Upper lobe of left lung (tissue), 6 donors: ENCODE results near the gene DDAH1. TPM values are rescaled to one million over a fixed set of nuclear protein-coding genes. Genes with fewer than 3 reads are reported as not detected.

Experiments used
- ATAC-seq, 2 donors: fragments of 200-7000 bp; cut with Tn5 transposase; one replicate each; pipeline ENCODE4 v1.9.1; 2022; ENCODE audit warnings: mild to moderate bottlenecking in 2 of 2, moderate library complexity in 2 of 2; ENCODE audit not compliant: low FRiP score in 2 of 2
- DNase-seq, 2 donors: peaks; one replicate each; pipeline ENCODE4 v3.0.0-alpha.2; 2019 to 2020
- H3K27ac ChIP-seq, 4 donors: fragments of 200-600 bp; sonication (generic); one replicate each; pipeline ENCODE4 v1.5.1; 2016 to 2019
- H3K27me3 ChIP-seq, 4 donors: fragments of 200-600 bp; sonication (generic); one replicate each; pipeline ENCODE4 v1.5.1; 2017 to 2019
- H3K36me3 ChIP-seq, 4 donors: fragments of 200-600 bp; sonication (generic); one replicate each; pipeline ENCODE4 v1.5.1; 2016 to 2019
- H3K4me1 ChIP-seq, 4 donors: fragments of 200-600 bp; sonication (generic); one replicate each; pipeline ENCODE4 v1.5.1; 2018 to 2019
- H3K4me3 ChIP-seq, 4 donors: fragments of 200-600 bp; sonication (generic); one replicate each; pipeline ENCODE4 v1.5.1; 2017 to 2019; ENCODE audit warnings: mild to moderate bottlenecking in 2 of 4, moderate library complexity in 1 of 4
- H3K9me3 ChIP-seq, 4 donors: fragments of 200-600 bp; sonication (generic); one replicate each; pipeline ENCODE4 v1.5.1; 2018 to 2019
- EP300 ChIP-seq, 4 donors: sonication (generic); formaldehyde crosslinking; IDR thresholded peaks; one replicate each; pipeline ENCODE4 v1.5.1; 2017; ENCODE audit warnings: antibody characterized with exemption in 4 of 4, control low read depth in 2 of 4
- POLR2A ChIP-seq, 4 donors: fragments of 450-650 bp; IDR thresholded peaks; one replicate each; pipeline ENCODE4 v1.5.1; 2016 to 2017; ENCODE audit warnings: antibody characterized with exemption in 4 of 4, mild to moderate bottlenecking in 2 of 4
- POLR2AphosphoS5 ChIP-seq, 2 donors: sonication (generic); formaldehyde crosslinking; IDR thresholded peaks; one replicate each; pipeline ENCODE4 v1.5.1; 2017; ENCODE audit warnings: antibody characterized with exemption in 2 of 2
- WGBS, 2 donors: methylation state at CpG; one replicate each; pipeline ENCODE4 v1.1.5; 2017 to 2018; 5-methylcytosine and 5-hydroxymethylcytosine counted together
- total RNA-seq, 6 donors: library from RNA; depleted of rRNA in 4 of 6; stranded (reverse); fragments of >200 nt in 4 of 6; gene quantifications; one replicate each; pipeline versions ENCODE4 v1.1.0 to v1.2.1, GENCODE V29; 2016 to 2021
- TF ChIP-seq, protein P1 (sequence below), 6 experiments: fragments of 450-650 bp in 4 of 6; fragments of 200-600 bp in 2 of 6; sonication (generic) in 2 of 6; IDR thresholded peaks; one replicate each; pipeline ENCODE4 v1.5.1; 2016 to 2019; ENCODE audit warnings: antibody characterized with exemption in 6 of 6
- donor health status: DM: no; HTN: no; CAD: no; lungs with moderate emphysema.
- donor health status: DM: no; HTN: yes; CAD: no; lungs with severe emphysema.

The DDAH1 gene
- total RNA-seq, 6 donors from 2014 or later = 24.1 to 78.8 (median 52.6) TPM

- H3K27ac ChIP-seq = no peak overlapping the region
- no peak for ATAC-seq
- no peak for TF ChIP-seq POLR2AphosphoS5 (IDR thresholded peaks at IDR 0.05)
- no peaks in the 10 kb centered on the region for H3K36me3 ChIP-seq
- no peak for DNase-seq
- H3K9me3 ChIP-seq = peaks cover 0 to 12% (median 7%) of the 10 kb centered on the region in 4 donors
- H3K4me3 ChIP-seq = no peak overlapping the region
- peaks cover 0 to 3% (median 1%) of the 10 kb centered on the region in 4 donors for H3K4me1 ChIP-seq
- H3K27me3 ChIP-seq = no peaks in the 10 kb centered on the region
- 85 to 89% methylated on average over 2 of the region's 2 CpGs for WGBS, 2 donors
These were observed 86.4 kb downstream of the DDAH1 start for GRCh38 chr1:85378534-85378933.

DNA sequence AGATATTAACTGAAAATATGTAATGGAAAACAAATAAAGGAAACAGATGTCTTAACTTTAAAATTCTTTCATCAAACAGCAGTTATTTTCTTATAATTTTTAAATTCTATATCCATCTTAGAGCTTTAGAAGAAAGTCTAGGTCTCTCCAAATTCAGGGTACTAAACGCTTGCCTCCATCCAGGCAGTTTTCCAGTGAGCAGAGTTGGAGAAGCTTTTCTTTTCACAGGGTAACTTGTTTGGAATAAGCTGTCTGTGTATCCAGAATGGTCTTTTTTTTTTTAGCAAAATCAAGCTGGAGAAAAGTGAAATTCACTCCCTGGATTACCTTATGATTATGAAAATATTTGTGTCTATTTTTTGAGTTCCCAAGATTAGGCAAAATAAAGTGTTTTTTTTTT, 88.6 kb downstream of the DDAH1 start:
- WGBS, 2 donors = 84 to 85% methylated on average over 1 of the region's 1 CpG
- no peaks in the 10 kb centered on the region for H3K36me3 ChIP-seq
- H3K4me3 ChIP-seq = no peak overlapping the region
- DNase-seq = no peak
- H3K27ac ChIP-seq = no peak overlapping the region
- no peak for TF ChIP-seq POLR2A (IDR thresholded peaks at IDR 0.05)
- no peaks in the 10 kb centered on the region for H3K27me3 ChIP-seq
- H3K9me3 ChIP-seq = no peaks in the 10 kb centered on the region
- no peak for ATAC-seq
- peaks cover 0 to 6% (median 3%) of the 10 kb centered on the region in 4 donors for H3K4me1 ChIP-seq

GRCh38 chr1:85375493-85375892, 89.5 kb downstream of the DDAH1 start:
- DNase-seq (no peak), ATAC-seq (no peak)
- Histone ChIP-seq H3K9me3 (no peaks in the 10 kb centered on the region), H3K27ac (no peak overlapping the region), H3K4me1 (peaks cover 0 to 6% (median 3%) of the 10 kb centered on the region in 4 donors), H3K27me3 (no peaks in the 10 kb centered on the region), H3K4me3 (no peak overlapping the region), H3K36me3 (no peaks in the 10 kb centered on the region)
- 92 to 100% methylated on average over 2 of the region's 2 CpGs for WGBS, 2 donors
- TF ChIP-seq POLR2A (IDR thresholded peaks at IDR 0.05) (no peak), EP300 (IDR thresholded peaks at IDR 0.05) (no peak), POLR2AphosphoS5 (IDR thresholded peaks at IDR 0.05) (no peak)
- TF ChIP-seq, protein P1, sequence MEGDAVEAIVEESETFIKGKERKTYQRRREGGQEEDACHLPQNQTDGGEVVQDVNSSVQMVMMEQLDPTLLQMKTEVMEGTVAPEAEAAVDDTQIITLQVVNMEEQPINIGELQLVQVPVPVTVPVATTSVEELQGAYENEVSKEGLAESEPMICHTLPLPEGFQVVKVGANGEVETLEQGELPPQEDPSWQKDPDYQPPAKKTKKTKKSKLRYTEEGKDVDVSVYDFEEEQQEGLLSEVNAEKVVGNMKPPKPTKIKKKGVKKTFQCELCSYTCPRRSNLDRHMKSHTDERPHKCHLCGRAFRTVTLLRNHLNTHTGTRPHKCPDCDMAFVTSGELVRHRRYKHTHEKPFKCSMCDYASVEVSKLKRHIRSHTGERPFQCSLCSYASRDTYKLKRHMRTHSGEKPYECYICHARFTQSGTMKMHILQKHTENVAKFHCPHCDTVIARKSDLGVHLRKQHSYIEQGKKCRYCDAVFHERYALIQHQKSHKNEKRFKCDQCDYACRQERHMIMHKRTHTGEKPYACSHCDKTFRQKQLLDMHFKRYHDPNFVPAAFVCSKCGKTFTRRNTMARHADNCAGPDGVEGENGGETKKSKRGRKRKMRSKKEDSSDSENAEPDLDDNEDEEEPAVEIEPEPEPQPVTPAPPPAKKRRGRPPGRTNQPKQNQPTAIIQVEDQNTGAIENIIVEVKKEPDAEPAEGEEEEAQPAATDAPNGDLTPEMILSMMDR (IDR thresholded peaks at IDR 0.05) = no peak

- Histone ChIP-seq H3K4me1 (peaks cover 0 to 6% (median 3%) of the 10 kb centered on the region in 4 donors), H3K4me3 (no peak overlapping the region), H3K27me3 (no peaks in the 10 kb centered on the region), H3K9me3 (no peaks in the 10 kb centered on the region), H3K27ac (no peak overlapping the region), H3K36me3 (no peaks in the 10 kb centered on the region)
- ATAC-seq (no peak), DNase-seq (no peak)
- TF ChIP-seq EP300 (IDR thresholded peaks at IDR 0.05) (no peak), POLR2AphosphoS5 (IDR thresholded peaks at IDR 0.05) (no peak)
These were observed 90.8 kb downstream of the DDAH1 start for GRCh38 chr1:85374160-85374559.

DNA sequence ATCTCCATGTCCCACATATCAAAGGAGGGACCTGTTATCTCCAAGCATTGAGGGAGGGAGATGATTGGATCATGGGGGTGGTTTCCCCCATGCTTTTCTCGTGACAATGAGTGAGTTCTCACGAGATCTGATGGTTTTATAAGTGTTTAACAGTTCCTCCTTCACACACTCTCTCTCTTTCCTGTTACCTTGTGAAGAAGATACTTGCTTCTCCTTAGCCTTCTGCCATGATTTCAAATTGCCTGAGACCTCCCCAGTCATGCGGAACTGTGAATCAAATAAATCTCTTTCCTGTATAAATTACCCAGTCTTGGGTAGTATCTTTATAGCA, 91.6 kb downstream of the DDAH1 start:
- no peak for ATAC-seq

GRCh38 chr1:85372683-85373377, 92.1 kb downstream of the DDAH1 start:
- no peak for DNase-seq
- ATAC-seq = no peak

More for the DNA sequence above, 91.6 kb downstream of the DDAH1 start:
- no peak overlapping the region for H3K27ac ChIP-seq
- no peak for DNase-seq
- H3K36me3 ChIP-seq = no peaks in the 10 kb centered on the region
- no peaks in the 10 kb centered on the region for H3K9me3 ChIP-seq
- H3K4me1 ChIP-seq = peaks cover 0 to 6% (median 3%) of the 10 kb centered on the region in 4 donors
- TF ChIP-seq POLR2AphosphoS5 (IDR thresholded peaks at IDR 0.05) = no peak
- no peak for TF ChIP-seq EP300 (IDR thresholded peaks at IDR 0.05)
- TF ChIP-seq POLR2A (IDR thresholded peaks at IDR 0.05) = no peak
- TF ChIP-seq, protein P1 (IDR thresholded peaks at IDR 0.05) = no peak
- H3K4me3 ChIP-seq = no peak overlapping the region
- 71 to 76% methylated on average over 3 of the region's 3 CpGs for WGBS, 2 donors
- H3K27me3 ChIP-seq = no peaks in the 10 kb centered on the region

More at GRCh38 chr1:85372683-85373377, 92.1 kb downstream of the DDAH1 start:
- peaks cover 0 to 6% (median 3%) of the 10 kb centered on the region in 4 donors for H3K4me1 ChIP-seq
- TF ChIP-seq EP300 (IDR thresholded peaks at IDR 0.05) = no peak
- no peak for TF ChIP-seq POLR2A (IDR thresholded peaks at IDR 0.05)
- TF ChIP-seq, protein P1 (IDR thresholded peaks at IDR 0.05) = no peak
- TF ChIP-seq POLR2AphosphoS5 (IDR thresholded peaks at IDR 0.05) = no peak
- no peaks in the 10 kb centered on the region for H3K9me3 ChIP-seq
- WGBS, 2 donors = 31 to 36% methylated on average over 5 of the region's 5 CpGs
- no peak overlapping the region for H3K4me3 ChIP-seq
- H3K36me3 ChIP-seq = no peaks in the 10 kb centered on the region
- no peaks in the 10 kb centered on the region for H3K27me3 ChIP-seq
- H3K27ac ChIP-seq = no peak overlapping the region
